ENCODE results near the gene GRM4.

DNA sequence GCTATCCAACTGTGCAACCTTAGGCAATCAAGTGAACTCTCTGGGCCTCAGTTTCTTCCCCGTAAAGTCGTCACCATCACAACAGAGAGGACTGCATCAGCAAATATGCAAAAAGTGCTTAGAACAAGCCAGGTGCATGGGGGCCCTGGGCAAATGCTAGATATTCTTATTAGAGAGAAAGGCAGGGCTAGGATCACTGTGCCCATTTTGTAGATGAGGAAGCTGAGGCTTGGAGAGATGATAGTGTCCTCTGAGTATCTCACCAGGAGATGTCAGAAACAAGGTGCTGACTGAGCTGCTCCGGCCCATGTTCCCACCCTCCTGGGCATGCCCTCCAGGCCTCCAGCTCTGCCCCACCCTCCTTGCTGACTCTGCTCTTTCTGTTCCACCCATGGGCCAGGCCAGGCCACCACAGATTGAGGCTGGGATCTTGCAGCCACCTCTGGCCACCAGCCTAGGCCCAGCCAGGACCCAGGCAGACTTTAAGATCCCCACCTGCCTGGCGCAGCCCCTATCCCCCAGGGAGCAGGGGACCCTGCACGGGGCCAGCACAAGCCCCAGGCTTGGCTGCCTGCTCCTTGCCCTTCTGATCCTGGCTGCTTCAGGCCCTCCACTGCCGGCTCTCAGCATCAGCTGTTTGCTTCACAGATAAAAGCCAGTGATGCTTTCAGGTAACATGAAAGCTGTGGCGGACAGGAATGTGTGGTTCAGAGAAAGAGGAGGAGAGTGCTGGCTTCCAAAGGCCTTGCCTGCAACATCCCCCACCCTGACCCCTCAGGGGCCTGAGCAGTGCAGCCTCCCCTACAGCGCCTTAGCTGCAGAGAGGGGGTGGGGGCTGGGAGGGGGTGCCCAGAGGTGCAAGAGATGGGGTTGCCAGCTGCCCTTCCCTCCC is 47.6 kb downstream of the GRM4 start:
- TF ChIP-seq, protein P1, sequence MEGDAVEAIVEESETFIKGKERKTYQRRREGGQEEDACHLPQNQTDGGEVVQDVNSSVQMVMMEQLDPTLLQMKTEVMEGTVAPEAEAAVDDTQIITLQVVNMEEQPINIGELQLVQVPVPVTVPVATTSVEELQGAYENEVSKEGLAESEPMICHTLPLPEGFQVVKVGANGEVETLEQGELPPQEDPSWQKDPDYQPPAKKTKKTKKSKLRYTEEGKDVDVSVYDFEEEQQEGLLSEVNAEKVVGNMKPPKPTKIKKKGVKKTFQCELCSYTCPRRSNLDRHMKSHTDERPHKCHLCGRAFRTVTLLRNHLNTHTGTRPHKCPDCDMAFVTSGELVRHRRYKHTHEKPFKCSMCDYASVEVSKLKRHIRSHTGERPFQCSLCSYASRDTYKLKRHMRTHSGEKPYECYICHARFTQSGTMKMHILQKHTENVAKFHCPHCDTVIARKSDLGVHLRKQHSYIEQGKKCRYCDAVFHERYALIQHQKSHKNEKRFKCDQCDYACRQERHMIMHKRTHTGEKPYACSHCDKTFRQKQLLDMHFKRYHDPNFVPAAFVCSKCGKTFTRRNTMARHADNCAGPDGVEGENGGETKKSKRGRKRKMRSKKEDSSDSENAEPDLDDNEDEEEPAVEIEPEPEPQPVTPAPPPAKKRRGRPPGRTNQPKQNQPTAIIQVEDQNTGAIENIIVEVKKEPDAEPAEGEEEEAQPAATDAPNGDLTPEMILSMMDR (IDR thresholded peaks at IDR 0.05) = no peak
- no peak for TF ChIP-seq POLR2A (IDR thresholded peaks at IDR 0.05)
